AG09309 (cell line): Measurements from ENCODE around the gene PTPN21.

Experiments used
- DNase-seq: peaks from one replicate; pipeline ENCODE4 v3.0.0-alpha.2; 2010; ENCODE audit warnings: low read depth
- H3K4me3 ChIP-seq: 2 replicates; pipeline ENCODE4 v1.5.1; 2011; ENCODE audit warnings: mild to moderate bottlenecking, low read depth, low read length, moderate library complexity; ENCODE audit not compliant: control insufficient read depth
- TF ChIP-seq, protein P1 (sequence below): IDR thresholded peaks from 2 replicates; pipeline ENCODE4 v1.5.1; 2011; ENCODE audit warnings: mild to moderate bottlenecking, low read depth, low read length, inconsistent platforms; ENCODE audit not compliant: insufficient read depth, control insufficient read depth; ENCODE audit errors: missing control alignments

PTPN21 gene

DNA sequence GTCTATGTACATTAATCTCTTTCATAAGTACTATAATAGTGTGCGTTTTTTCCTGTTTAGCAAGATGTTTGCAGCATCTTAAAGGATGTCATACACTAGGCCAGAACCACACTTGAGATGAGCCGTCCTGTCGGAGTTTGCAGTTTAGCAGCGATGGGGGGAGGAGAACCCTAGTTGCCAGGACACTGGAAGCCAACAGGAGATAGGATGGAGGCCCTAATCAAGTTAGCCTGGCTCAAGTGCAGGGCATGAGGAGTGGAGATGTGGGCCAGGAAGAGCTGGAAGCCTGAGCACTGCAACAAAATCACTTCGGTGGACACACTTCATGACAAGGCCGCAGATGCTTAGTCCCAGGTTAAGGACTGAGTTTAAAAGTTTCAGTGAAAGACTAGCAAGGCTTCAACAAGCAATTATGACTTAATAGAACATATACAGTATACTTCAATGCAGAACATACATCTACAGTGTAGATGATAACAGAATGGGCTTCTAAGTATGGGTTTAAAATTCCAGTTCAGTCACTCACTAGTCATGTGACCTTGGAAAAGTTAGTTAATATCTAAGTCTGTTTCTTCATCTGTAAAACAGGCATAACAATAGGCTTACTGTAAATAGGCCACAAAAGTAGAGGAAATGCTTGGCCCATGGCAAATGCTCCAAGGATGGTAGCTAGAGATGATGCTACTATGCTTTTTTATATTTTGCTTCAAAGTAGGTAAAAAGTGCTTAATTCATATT is 77.1 kb downstream of the PTPN21 start:
- no peak overlapping the region for H3K4me3 ChIP-seq
- DNase-seq, result no peak
- TF ChIP-seq, protein P1, sequence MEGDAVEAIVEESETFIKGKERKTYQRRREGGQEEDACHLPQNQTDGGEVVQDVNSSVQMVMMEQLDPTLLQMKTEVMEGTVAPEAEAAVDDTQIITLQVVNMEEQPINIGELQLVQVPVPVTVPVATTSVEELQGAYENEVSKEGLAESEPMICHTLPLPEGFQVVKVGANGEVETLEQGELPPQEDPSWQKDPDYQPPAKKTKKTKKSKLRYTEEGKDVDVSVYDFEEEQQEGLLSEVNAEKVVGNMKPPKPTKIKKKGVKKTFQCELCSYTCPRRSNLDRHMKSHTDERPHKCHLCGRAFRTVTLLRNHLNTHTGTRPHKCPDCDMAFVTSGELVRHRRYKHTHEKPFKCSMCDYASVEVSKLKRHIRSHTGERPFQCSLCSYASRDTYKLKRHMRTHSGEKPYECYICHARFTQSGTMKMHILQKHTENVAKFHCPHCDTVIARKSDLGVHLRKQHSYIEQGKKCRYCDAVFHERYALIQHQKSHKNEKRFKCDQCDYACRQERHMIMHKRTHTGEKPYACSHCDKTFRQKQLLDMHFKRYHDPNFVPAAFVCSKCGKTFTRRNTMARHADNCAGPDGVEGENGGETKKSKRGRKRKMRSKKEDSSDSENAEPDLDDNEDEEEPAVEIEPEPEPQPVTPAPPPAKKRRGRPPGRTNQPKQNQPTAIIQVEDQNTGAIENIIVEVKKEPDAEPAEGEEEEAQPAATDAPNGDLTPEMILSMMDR, result no peak

DNA sequence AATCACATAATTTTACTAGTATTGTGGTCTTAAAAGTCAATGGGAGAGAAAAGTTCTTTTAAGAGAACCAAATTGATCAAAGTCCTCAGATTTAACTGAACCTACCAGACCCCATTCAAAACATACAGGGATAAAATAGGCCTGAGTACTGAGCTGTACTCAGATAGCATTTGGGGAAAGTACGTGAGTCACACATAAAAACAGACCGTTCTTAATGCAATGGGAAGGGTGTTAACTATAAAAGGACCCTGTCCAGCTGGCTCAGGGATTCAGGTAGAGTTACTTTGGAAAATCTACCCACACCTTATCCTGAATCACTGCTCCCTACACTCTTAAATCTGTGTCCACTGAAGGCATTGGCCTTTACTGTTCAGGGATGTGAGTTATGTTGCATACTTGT is 78.0 kb downstream of the PTPN21 start:
- no peak overlapping the region for H3K4me3 ChIP-seq
- DNase-seq, result no peak
- TF ChIP-seq, protein P1, result no peak

DNA sequence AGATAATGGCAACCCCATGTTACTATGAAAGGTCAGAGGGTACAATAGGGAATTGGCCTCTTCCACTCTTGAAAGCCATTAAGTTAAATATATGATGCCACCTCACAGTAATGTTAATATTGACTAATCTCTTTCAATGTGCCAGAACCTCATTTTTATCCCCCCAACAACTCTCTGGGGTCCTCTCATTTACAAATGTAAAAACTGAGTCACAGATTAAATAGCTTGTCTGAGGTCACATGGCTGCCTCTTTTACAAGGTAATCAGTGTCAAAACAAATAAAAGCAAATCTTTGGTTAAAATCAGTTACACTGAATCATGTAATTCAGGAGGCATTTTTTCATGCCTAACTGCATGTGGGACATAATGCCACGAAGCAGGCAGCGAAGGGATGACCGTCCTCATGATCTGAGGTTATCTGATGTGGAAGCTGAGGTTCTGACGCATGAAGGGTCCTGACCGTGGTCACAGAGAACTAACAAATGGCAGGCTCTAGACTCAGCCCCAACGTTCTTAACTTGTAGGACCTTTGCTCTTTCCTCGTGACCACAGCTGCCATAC is 78.5 kb downstream of the PTPN21 start:
- TF ChIP-seq, protein P1, result no peak
- no peak for DNase-seq
- H3K4me3 ChIP-seq, result no peak overlapping the region

DNA sequence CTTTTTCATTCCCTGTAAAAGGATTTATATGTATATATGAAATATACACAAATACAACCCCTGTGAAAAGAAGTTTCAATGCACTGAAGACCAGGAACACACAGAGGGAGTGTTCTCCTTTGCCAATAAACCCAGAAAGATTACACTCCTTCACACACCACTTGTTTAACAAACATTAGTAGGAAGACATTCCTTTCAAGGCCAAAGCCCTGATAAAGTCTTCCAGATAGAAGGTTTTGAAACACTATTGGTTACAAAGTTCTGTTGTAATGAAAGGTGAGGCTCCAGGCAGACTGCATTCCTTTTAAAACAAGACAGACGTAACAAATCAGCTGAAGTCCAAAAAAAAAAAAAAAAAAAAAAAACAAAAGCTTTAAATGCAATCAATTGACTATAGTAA is 81.0 kb downstream of the PTPN21 start:
- H3K4me3 ChIP-seq, result no peak overlapping the region
- DNase-seq, result no peak
- TF ChIP-seq, protein P1, result no peak

DNA sequence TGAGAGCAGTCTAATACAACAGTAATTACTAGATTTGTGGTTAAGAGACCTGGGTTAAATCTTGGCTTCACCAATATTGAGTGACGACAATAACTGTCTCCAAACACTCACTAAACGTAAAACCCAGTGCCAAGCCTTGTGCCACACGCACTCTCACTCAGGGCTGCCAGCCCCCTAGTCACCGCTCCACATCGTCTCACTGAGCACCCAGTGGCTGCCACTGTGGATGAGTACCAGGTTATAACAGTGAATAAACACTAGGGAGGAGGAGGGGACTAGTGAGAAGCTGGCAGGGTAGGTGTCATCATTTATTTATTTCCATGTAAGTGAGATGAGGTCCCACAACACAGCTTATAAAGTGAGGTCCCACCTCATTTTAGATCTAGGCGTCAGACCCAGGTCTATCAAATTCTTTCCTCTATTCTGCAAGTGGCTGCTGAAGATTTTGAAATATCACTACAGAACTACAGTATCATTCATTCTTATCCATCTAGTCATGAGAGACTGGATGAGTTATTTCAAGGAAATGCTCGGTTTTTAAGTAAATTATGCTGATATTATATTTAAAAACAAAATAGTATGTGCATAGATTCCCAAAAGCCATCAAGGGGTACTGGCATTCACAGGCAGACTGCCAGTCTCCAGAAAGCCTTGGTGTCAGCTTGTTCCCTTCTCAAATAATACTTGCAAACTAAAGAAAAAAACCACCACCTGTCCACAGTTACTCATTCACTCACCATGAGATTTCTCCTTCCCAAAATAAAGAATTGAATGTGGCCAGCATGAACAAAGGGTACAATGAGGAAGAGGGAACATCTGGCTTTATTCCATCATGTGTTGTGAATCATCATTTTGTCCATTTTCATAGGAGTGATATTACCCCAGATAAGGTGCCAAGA is 84.0 kb downstream of the PTPN21 start:
- H3K4me3 ChIP-seq, result no peak overlapping the region
- DNase-seq, result no peak
- TF ChIP-seq, protein P1, result no peak

DNA sequence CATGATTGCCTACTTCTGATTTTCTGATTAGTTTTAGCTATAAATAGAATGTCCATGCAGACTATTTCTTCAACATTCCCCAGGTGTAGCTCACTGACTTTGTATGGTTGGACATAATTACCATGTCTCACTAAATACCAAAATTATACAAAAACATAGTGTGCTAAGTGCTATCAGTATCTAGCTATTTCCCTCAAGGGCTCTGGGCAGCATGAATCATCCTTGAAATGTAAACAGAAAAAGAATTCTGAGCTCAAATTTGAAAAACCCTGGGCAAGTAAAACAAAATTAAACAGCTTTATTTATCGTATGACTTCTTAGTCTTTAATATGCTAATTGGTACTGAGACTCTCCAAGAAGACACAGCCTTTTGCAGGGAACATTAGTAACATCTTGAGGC is 86.4 kb downstream of the PTPN21 start:
- TF ChIP-seq, protein P1, result no peak
- H3K4me3 ChIP-seq, result no peak overlapping the region
- DNase-seq, result peak; percentile 33
